Central memory CD8-positive, alpha-beta T cell (primary cell): ENCODE results near the gene PRDM16.

ENCODE experiments used
- ATAC-seq: fragments of 150-1000 bp; cut with Tn5 transposase; replicated peaks from 2 replicates; pipeline ENCODE4 v1.10.0; 2022; ENCODE audit warnings: mild to moderate bottlenecking, moderate FRiP score, moderate number of reproducible peaks; ENCODE audit not compliant: poor library complexity, severe bottlenecking; ENCODE audit errors: extremely low read depth
- DNase-seq, 2 donors: peaks; one replicate each; pipeline ENCODE4 v3.0.0; 2021; ENCODE audit warnings: low spot score in 2 of 2
- H3K27ac Mint-ChIP-seq: one replicate; pipeline ENCODE4 v1.8.0; 2022; ENCODE audit warnings: low read depth, mild to moderate bottlenecking, moderate library complexity, mixed read lengths
- H3K27me3 Mint-ChIP-seq: one replicate; pipeline ENCODE4 v1.8.0; 2022; ENCODE audit warnings: mixed read lengths
- H3K36me3 Mint-ChIP-seq: one replicate; pipeline ENCODE4 v1.8.0; 2022; ENCODE audit warnings: mild to moderate bottlenecking, moderate library complexity, mixed read lengths; ENCODE audit not compliant: insufficient read depth
- H3K4me1 Mint-ChIP-seq: one replicate; pipeline ENCODE4 v1.8.0; 2022; ENCODE audit warnings: mixed read lengths
- H3K4me3 Mint-ChIP-seq: one replicate; pipeline ENCODE4 v1.8.0; 2022; ENCODE audit warnings: mild to moderate bottlenecking, moderate library complexity, mixed read lengths
- H3K9me3 Mint-ChIP-seq: one replicate; pipeline ENCODE4 v1.8.0; 2022; ENCODE audit warnings: mixed read lengths

The PRDM16 gene

DNA sequence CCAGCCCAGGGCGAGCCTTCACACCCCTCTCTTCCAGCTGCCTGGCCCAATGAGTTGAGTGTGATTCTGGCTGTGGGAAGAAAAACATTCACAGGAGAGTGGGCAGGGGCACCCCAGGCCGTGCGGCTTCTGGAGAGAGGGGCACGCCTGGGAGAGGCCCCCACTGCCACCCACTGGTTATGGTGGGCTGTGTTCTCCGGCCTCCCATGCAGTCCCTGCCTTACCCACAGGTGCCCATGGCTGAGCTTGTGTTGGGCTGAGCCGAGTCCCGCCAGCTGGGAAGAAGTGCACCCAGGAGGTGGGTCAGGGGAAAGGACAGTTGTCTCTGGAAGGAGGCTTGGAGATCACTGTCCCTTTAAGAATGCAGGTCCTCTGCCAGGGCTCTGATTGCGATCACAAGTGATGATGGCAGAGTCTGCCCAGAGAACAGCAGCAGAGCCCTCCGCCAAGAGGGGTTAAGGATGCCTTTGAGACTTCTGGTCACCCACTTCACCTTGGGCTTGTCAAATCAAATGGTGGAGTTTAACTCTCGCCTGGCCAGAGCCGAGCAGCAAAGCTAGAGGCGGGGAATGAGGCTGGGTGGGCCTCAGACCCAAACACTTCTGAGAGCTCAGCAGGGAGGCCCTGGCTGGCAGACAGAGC is 260.8 kb downstream of the PRDM16 start:
- Mint-ChIP-seq H3K4me3 (no peak overlapping the region), H3K36me3 (no peaks in the 10 kb centered on the region), H3K27me3 (peaks cover 40% of the 10 kb centered on the region), H3K4me1 (no peaks in the 10 kb centered on the region), H3K9me3 (no peaks in the 10 kb centered on the region), H3K27ac (no peak overlapping the region)
- DNase-seq (no peak), ATAC-seq (no peak)

DNA sequence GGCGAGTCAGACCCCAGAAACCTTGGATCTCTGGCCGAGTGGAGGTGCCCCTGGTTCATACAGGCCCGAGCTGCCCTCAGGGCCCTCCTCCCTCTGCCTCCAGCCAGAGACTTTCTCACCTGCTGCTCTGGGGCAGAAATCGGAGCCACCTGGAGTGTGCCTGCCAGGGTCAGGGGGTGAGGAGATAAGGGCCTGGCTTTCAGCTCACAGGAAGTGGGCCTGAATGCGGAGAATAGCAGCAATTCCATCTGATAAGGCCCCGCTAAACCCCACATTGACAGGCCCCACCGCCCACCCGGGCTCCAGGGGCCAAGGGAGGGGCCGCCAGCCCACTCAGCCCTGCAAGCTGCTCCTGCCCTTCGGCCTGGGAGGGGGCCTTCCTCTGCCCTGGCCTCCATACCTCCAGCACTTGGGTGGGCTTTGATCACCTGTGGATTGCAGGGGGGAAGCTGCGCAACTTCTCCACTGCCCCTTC is 261.8 kb downstream of the PRDM16 start:
- H3K9me3 Mint-ChIP-seq = no peaks in the 10 kb centered on the region
- no peaks in the 10 kb centered on the region for H3K36me3 Mint-ChIP-seq
- H3K4me3 Mint-ChIP-seq = no peak overlapping the region
- peaks cover 32% of the 10 kb centered on the region for H3K27me3 Mint-ChIP-seq
- DNase-seq (no peak), ATAC-seq (no peak)
- no peaks in the 10 kb centered on the region for H3K4me1 Mint-ChIP-seq
- H3K27ac Mint-ChIP-seq = no peak overlapping the region

DNA sequence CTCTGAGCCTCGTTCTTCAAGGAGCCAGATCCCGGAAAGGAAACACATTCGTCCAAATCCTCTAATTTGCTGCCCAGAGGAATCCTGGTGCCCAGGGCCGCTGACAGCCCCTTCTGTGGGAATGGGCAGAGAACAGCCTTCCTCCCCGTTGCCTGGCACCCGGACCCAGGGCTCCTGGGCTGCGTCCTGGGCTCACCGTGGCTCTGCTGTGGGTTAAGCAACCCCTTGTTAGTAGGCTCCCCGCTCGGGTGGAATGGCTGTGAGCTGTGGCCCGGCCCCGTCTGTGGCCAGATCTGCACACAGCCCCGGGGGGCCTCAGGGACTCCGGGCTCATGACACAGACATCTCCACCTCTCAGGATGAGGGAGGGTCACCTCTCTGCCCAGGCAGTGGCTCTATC is 262.6 kb downstream of the PRDM16 start:
- H3K4me3 Mint-ChIP-seq = no peak overlapping the region
- no peaks in the 10 kb centered on the region for H3K4me1 Mint-ChIP-seq
- H3K9me3 Mint-ChIP-seq = no peaks in the 10 kb centered on the region
- H3K27ac Mint-ChIP-seq = no peak overlapping the region
- no peaks in the 10 kb centered on the region for H3K36me3 Mint-ChIP-seq
- no peak for DNase-seq
- ATAC-seq = no peak
- H3K27me3 Mint-ChIP-seq = peaks cover 24% of the 10 kb centered on the region

DNA sequence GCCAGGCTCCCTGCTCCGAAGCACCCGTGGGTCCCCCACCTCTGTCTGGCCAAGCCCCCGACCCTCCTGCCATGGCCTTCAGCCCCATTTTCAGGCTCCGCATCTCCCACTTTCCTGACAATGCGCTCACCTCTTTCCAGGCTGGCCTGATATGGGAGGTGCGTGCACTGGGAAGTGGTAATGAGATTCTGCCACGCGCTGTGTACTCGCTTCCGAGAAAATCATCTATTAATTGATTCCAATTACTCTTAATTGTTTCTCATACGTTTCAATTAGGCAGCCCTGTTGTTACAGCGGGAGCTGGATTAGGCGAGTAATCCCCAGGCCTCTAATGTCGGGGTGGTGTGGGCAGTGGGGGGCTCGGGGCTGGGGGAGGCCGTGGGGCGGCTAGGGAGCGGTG is 263.0 kb downstream of the PRDM16 start:
- Mint-ChIP-seq H3K4me1 (no peaks in the 10 kb centered on the region), H3K36me3 (no peaks in the 10 kb centered on the region), H3K27ac (no peak overlapping the region), H3K27me3 (peaks cover 20% of the 10 kb centered on the region), H3K4me3 (no peak overlapping the region), H3K9me3 (no peaks in the 10 kb centered on the region)
- ATAC-seq = no peak
- no peak for DNase-seq

DNA sequence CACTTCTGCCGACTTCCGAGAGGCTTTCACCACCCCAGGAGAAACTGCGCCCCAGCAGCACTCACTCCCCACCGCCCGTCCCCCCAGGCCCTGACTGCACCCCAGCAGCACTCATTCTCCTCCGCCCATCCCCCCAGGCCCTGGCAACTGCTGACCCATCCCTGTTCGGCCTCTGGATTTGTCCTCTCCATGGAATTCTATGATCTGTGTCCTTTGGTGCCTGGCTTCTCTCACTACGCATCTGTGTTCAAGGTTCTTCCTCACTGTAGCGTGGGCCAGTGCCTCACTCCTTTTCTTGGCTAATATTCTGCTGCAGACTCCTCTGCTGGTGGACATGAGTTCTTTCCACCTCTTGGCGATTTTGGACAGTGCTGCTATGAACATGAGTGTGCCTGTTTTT is 263.7 kb downstream of the PRDM16 start:
- no peak overlapping the region for H3K27ac Mint-ChIP-seq
- ATAC-seq (no peak), DNase-seq (no peak)
- peaks cover 20% of the 10 kb centered on the region for H3K27me3 Mint-ChIP-seq
- no peaks in the 10 kb centered on the region for H3K4me1 Mint-ChIP-seq
- H3K36me3 Mint-ChIP-seq = no peaks in the 10 kb centered on the region
- H3K9me3 Mint-ChIP-seq = no peaks in the 10 kb centered on the region
- H3K4me3 Mint-ChIP-seq = no peak overlapping the region

DNA sequence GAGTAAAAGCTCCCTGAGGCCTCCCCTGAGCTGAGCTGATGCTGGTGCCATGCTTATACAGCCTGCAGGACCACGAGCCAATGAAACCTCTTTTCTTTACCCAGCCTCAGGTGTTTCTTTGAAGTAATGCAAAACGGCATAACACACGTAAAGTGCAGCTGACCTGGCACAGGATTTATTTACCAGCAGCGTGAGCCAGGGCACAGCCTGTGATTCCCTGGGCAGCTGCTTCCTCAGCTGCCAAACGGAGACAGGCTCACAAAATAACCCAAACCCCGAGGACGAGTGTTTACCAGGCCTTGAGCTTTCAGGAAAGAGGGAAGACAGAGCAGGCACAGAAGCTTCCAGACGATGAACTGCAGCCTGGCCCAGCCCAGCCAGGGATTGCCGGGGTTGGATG is 264.9 kb downstream of the PRDM16 start:
- ATAC-seq (no peak), DNase-seq (no peak)
- Mint-ChIP-seq H3K27me3 (peaks cover 20% of the 10 kb centered on the region), H3K27ac (no peak overlapping the region), H3K36me3 (no peaks in the 10 kb centered on the region), H3K9me3 (no peaks in the 10 kb centered on the region), H3K4me1 (no peaks in the 10 kb centered on the region), H3K4me3 (no peak overlapping the region)

DNA sequence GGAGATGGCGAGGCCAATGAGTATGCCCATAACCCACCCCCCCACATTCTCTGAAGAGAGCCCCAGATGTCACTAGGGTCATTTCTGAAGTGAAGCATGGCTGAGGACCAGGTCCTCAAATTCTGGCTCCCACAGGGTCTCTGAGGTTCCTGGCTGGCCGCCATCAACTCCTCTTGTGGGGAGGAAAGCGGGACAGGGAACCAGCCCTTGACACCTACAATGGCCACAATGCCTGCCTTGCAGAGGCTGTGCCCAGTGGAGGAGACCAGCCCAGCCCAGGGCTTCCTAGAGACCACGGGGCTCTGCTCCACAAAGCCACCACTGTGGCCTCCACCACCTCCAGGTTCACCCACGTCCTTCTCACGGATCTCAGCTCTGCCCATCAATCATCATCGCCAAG is 265.4 kb downstream of the PRDM16 start:
- H3K4me3 Mint-ChIP-seq = no peak overlapping the region
- H3K27ac Mint-ChIP-seq = no peak overlapping the region
- no peaks in the 10 kb centered on the region for H3K4me1 Mint-ChIP-seq
- H3K36me3 Mint-ChIP-seq = no peaks in the 10 kb centered on the region
- DNase-seq (no peak), ATAC-seq (no peak)
- H3K27me3 Mint-ChIP-seq = peaks cover 20% of the 10 kb centered on the region
- H3K9me3 Mint-ChIP-seq = no peaks in the 10 kb centered on the region

DNA sequence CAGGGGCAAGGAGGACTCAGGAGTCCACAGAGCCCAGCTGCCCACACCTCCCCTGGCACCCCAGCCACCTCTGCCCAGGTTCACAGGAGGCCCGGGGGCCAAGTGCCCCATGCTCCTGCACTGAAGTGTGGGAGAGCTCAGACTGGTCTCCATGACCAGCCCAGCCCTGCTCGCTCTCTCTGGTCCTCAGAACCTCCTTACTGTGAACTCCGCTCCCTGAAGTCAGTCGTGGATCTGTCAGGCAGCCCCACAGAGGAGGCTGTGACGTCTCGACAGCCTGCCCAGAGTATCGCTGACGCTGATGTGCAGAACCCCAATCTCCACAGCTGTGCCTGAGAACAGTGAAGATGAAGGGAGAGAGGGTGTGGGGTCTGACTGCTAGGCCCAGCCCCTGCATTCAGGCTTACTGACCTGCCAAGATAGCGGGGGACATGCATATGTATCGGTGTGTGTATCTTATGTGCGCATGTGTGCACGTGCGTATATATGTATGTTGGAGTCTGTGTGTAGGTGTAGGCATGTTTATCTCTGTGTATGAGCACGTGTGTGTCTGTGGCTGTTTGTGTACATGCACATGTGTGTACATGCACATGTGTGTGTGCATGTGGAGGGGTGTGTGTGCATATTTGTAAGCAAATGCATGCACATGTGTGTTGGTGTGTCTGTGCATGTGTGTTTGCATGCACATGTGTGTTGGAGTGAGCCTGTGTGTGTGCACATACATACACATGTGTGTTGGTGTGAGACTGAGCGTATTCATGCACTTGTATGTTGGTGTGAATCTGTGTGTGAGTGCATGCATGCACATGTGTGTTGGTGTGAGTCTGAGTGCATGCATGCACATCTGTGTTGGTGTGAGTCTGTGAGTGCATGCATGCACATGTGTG is 267.0 kb downstream of the PRDM16 start:
- peaks cover 20% of the 10 kb centered on the region for H3K27me3 Mint-ChIP-seq
- no peak overlapping the region for H3K4me3 Mint-ChIP-seq
- H3K4me1 Mint-ChIP-seq = no peaks in the 10 kb centered on the region
- H3K9me3 Mint-ChIP-seq = no peaks in the 10 kb centered on the region
- H3K36me3 Mint-ChIP-seq = no peaks in the 10 kb centered on the region
- no peak for ATAC-seq
- no peak for DNase-seq
- no peak overlapping the region for H3K27ac Mint-ChIP-seq

DNA sequence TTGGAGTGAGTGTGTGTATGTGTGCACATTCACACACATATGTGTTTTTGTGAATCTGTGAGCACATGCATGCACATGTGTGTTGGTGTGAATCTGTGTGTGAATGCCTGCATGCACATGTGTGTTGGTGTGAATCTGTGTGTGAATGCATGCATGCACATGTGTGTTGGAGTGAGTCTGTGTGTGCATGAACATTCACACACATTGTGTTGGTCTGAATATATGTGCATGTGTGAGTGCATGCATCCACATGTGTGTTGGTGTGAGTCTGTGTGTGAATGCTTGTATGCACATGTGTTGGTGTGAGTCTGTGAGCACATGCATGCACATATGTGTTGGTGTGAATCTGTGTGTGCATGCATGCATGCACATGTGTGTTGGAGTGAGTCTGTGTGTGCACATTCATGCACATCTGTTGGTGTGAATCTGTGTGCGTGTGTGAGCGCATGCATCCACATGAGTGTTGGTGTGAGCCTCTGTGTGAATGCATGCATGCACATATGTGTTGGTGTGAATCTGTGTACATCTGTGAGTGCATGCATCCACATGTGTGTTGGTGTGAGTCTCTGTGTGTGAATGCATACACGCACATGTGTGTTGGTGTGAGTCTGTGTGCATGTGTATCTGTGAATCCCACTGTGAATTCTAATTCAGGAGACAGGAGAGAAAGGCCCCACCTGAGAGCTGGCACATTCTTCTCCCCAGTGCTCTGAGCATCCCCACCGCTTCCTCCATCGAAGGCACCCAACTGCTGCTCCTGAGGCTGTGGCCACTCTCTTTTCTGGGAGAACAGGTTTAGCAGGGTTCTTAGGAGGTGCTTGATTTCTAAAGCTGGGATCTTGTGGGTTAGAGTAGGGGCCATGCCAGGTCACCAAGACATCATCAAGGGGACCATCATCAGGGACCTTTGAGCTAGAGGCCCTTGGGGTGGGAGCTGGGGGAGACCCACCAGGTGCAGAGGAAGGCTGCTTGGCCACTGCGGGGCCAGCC is 267.9 kb downstream of the PRDM16 start:
- no peaks in the 10 kb centered on the region for H3K9me3 Mint-ChIP-seq
- ATAC-seq (no peak), DNase-seq (no peak)
- no peaks in the 10 kb centered on the region for H3K36me3 Mint-ChIP-seq
- H3K27ac Mint-ChIP-seq = no peak overlapping the region
- no peaks in the 10 kb centered on the region for H3K4me1 Mint-ChIP-seq
- H3K27me3 Mint-ChIP-seq = peaks cover 16% of the 10 kb centered on the region
- no peak overlapping the region for H3K4me3 Mint-ChIP-seq

DNA sequence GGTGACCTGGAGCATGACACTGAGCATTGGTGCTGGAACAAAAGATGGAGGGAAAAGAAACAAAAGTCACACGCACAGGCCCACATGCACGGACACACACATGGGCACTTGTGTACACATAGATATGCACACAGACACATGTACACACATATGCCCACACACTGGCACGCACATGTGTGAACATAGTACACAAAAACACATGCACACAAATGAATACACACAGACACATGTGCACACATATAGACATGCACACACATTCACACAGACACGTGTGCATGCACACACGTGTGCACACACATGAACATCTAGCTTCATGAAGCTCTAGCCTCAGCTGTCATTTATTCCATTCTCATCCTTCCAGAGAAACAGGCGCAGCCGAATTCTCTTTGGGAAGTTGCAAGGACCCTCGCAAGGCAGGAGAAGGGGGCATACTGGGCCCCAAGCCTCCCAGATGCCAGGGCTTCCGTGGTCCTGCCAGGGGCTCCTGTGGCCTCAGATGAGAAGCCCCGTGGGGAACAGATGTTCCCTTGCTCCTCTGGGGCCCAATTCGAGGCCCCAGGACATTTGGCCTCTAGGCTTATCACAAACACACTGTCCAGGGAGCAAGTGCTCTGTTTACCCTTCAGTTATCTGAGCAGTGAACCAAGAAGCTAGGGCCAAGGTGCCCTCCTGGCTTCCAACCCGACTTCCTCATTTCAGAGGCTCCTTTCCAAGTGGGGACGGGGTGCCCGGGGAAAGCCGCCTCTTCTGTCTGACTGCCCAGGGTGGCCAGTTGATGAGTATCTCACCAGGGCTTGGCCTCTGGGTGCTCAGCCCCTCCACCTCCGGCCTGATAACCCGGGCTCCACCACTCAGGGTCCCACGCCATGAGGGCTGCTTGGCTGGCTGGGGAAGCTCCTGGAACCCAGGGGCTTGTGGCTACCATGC is 269.1 kb downstream of the PRDM16 start:
- DNase-seq = no peak
- peaks cover under 1% of the 10 kb centered on the region for H3K9me3 Mint-ChIP-seq
- H3K27me3 Mint-ChIP-seq = peaks cover 5% of the 10 kb centered on the region
- H3K4me3 Mint-ChIP-seq = no peak overlapping the region
- no peak for ATAC-seq
- no peak overlapping the region for H3K27ac Mint-ChIP-seq
- H3K36me3 Mint-ChIP-seq = no peaks in the 10 kb centered on the region
- H3K4me1 Mint-ChIP-seq = no peaks in the 10 kb centered on the region

DNA sequence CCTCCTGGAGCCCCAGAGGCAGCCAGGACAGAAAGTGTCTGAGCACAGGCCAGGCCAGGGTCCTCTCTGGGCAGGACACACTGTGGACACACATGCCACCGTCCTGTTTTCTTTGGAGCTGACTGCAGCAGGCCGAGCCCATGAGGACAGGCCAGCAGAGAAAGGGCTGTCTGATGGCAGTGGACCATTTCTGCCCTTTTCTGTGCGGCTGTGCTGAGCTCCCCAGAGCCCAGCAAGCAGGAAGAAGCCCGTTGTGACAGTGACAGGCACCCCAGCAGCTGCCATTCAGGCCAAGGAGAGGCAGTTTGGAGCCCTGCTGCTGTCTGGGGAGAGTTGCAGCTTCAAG is 269.7 kb downstream of the PRDM16 start:
- H3K36me3 Mint-ChIP-seq = no peaks in the 10 kb centered on the region
- peaks cover 7% of the 10 kb centered on the region for H3K9me3 Mint-ChIP-seq
- DNase-seq = no peak
- H3K4me3 Mint-ChIP-seq = no peak overlapping the region
- H3K27ac Mint-ChIP-seq = no peak overlapping the region
- peaks cover 3% of the 10 kb centered on the region for H3K27me3 Mint-ChIP-seq
- no peak for ATAC-seq
- no peaks in the 10 kb centered on the region for H3K4me1 Mint-ChIP-seq

DNA sequence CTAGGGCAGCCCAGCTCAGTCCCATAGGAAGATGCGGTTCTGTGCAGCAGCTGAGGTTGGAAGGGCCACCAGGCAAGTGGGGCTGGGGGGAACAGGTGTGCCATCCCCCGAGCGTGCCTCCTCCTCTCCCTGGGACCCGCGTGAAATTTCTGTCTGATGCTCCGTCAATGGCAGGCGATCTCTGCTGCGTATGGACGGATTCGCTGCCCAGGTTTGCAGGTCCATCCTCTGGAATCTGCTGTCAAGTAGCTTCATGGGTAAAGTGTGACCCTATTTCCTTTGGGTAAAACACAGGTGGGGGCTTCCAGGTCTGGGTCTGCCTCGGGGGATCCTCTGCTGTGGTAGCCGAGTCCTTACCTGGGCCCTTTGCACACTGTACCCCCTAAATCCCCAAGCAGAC is 270.9 kb downstream of the PRDM16 start:
- DNase-seq (no peak), ATAC-seq (no peak)
- no peak overlapping the region for H3K27ac Mint-ChIP-seq
- H3K4me3 Mint-ChIP-seq = no peak overlapping the region
- H3K9me3 Mint-ChIP-seq = peaks cover 16% of the 10 kb centered on the region
- no peaks in the 10 kb centered on the region for H3K4me1 Mint-ChIP-seq
- no peaks in the 10 kb centered on the region for H3K36me3 Mint-ChIP-seq
- peaks cover 12% of the 10 kb centered on the region for H3K27me3 Mint-ChIP-seq
